HepG2 (cell line): ENCODE measurements around the gene ZDHHC14. TPM values are rescaled to one million over a fixed set of nuclear protein-coding genes. Genes with fewer than 3 reads are reported as not detected.

Experiments used
- ARID5B ChIP-seq: IDR thresholded peaks from 2 replicates; pipeline ENCODE4 v1.4.0; 2020; ENCODE audit warnings: mild to moderate bottlenecking, missing genetic modification reagents
- BATF2 ChIP-seq: sonication (generic); formaldehyde crosslinking; IDR thresholded peaks from 2 replicates; pipeline ENCODE4 v1.8.0; 2022; ENCODE audit warnings: mild to moderate bottlenecking, missing genetic modification reagents, moderate library complexity
- CREM ChIP-seq, 2 experiments: sonication (generic) in 1 of 2; formaldehyde crosslinking in 1 of 2; IDR thresholded peaks; 2 replicates each; pipeline versions ENCODE4 v1.4.0 to v1.6.1; 2016 to 2020; ENCODE audit warnings: antibody characterized with exemption in 1 of 2, mild to moderate bottlenecking in 1 of 2, missing genetic modification reagents in 1 of 2
- MTA3 ChIP-seq: sonication (generic); formaldehyde crosslinking; IDR thresholded peaks from 2 replicates; pipeline ENCODE4 v1.4.0; 2020; ENCODE audit warnings: missing genetic modification reagents
- NPAS2 ChIP-seq: sonication (generic); formaldehyde crosslinking; IDR thresholded peaks from 2 replicates; pipeline ENCODE4 v1.8.0; 2022; ENCODE audit warnings: mild to moderate bottlenecking, missing genetic modification reagents, borderline replicate concordance
- PATZ1 ChIP-seq: sonication (generic); formaldehyde crosslinking; IDR thresholded peaks from 2 replicates; pipeline ENCODE4 v1.4.0; 2020; ENCODE audit warnings: missing genetic modification reagents
- SALL2 ChIP-seq: sonication (generic); formaldehyde crosslinking; IDR thresholded peaks from 2 replicates; pipeline ENCODE4 v1.8.1; 2023; ENCODE audit warnings: mild to moderate bottlenecking, missing genetic modification reagents, inconsistent platforms
- ZBTB1 ChIP-seq: sonication (generic); formaldehyde crosslinking; IDR thresholded peaks from 2 replicates; pipeline ENCODE4 v1.4.0; 2020; ENCODE audit warnings: missing genetic modification reagents, borderline replicate concordance
- ZFP37 ChIP-seq: sonication (generic); formaldehyde crosslinking; IDR thresholded peaks from 2 replicates; pipeline ENCODE4 v1.4.0; 2020; ENCODE audit warnings: missing genetic modification reagents, borderline replicate concordance
- ZFP91 ChIP-seq: sonication (generic); formaldehyde crosslinking; IDR thresholded peaks from 2 replicates; pipeline ENCODE4 v1.9.0; 2022; ENCODE audit warnings: missing genetic modification reagents, mild to moderate bottlenecking, borderline replicate concordance
- ZFYVE20 ChIP-seq: sonication (generic); formaldehyde crosslinking; IDR thresholded peaks from 2 replicates; pipeline ENCODE4 v1.8.0; 2023; ENCODE audit warnings: low read depth, mild to moderate bottlenecking, moderate library complexity, missing genetic modification reagents, borderline replicate concordance
- ZMYM2 ChIP-seq: sonication (generic); formaldehyde crosslinking; IDR thresholded peaks from 2 replicates; pipeline ENCODE4 v1.8.0; 2022; ENCODE audit warnings: mild to moderate bottlenecking, missing genetic modification reagents
- ZNF143 ChIP-seq: sonication (generic); formaldehyde crosslinking; IDR thresholded peaks from 2 replicates; pipeline ENCODE4 v1.4.0; 2020; ENCODE audit warnings: missing genetic modification reagents
- ZNF431 ChIP-seq: sonication (generic); formaldehyde crosslinking; IDR thresholded peaks from 2 replicates; pipeline ENCODE4 v1.9.0; 2022; ENCODE audit warnings: missing genetic modification reagents, low read depth, mild to moderate bottlenecking, borderline replicate concordance
- ZNF503 ChIP-seq: sonication (generic); formaldehyde crosslinking; IDR thresholded peaks from 2 replicates; pipeline ENCODE4 v1.4.0; 2020; ENCODE audit warnings: missing genetic modification reagents
- ZSCAN12 ChIP-seq: sonication (generic); formaldehyde crosslinking; IDR thresholded peaks from 2 replicates; pipeline ENCODE4 v1.9.0; 2021; ENCODE audit warnings: mild to moderate bottlenecking, missing genetic modification reagents
- polyA plus RNA-seq, 8 experiments: library from polyadenylated mRNA; depleted of rRNA in 3 of 8; stranded (reverse) in 7 of 8; unstranded in 1 of 8; fragments of >200 nt; fragmentation: Illumina TruSeq in 4 of 8; extraction: Trizol in 4 of 8; gene quantifications; 2 replicates each; pipeline versions ENCODE4 v1.2.1 to v1.2.3, GENCODE V29; 2011 to 2016; ENCODE audit warnings: low read depth in 4 of 8, missing spikeins in 1 of 8, mixed read lengths in 1 of 8; ENCODE audit not compliant: insufficient read depth in 1 of 8
- total RNA-seq, 5 experiments: library from RNA; depleted of rRNA; stranded (reverse); fragments of >200 nt; fragmentation: Illumina TruSeq; extraction: Trizol; gene quantifications; 2 replicates each; pipeline ENCODE4 v1.2.3, GENCODE V29; 2016; ENCODE audit warnings: low read depth in 1 of 5
- TF ChIP-seq, protein P1 (sequence below): IDR thresholded peaks from 2 replicates; pipeline ENCODE4 v1.6.1; 2016; ENCODE audit warnings: control low read depth

The ZDHHC14 gene
- total and polyA plus RNA-seq, 2 of the 13 experiments (the other 11 are each of a cell fraction or from before 2014, with no cell fraction given), result 3.7 to 9.5 TPM

DNA sequence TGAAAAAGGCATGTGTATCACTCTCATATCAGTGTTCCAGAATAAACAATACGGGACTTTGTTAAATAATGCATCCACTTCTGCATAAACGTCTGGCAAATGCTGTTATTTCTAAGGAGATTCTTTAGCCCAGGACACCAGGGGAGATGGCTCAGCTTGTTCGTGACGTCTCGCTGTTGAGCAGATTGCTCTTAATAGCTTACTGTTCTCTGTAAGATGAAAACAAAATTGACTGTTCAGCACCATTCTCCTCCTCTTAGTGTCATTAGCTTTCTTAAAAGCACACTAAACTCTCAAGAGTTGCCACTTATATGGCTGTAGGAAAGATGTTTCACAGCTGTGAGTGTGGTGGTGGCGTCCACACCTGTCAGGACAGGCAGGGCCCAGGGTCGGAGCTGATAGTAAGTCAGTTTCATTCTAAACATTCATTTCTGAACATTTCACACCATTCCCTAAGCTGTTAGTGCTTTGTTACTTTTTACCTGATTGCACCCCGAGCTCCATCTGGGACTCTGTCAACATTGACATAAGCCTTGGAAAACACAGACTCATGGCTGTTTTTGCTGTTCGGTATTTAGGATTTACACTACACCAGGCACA lies 132.1 kb downstream of the ZDHHC14 start (continued):
- TF ChIP-seq PATZ1 (peak; percentile 72; the same call in 1 of the 2 replicates), ZNF431 (CRISPR knock-in tag) (0 out of 2 replicates have a peak, but pooled peaks have one; percentile 14), ZNF503 (CRISPR knock-in tag) (peak; percentile 71; the same call in 1 of the 2 replicates), ZSCAN12 (0 out of 2 replicates have a peak, but pooled peaks have one; percentile 44), ZFP37 (CRISPR knock-in tag) (no peak), MTA3 (no peak), ZMYM2 (CRISPR knock-in tag) (no peak), SALL2 (CRISPR knock-in tag) (no peak), ZBTB1 (CRISPR knock-in tag) (no peak), ARID5B (peak; percentile 95), BATF2 (CRISPR knock-in tag) (no peak), NPAS2 (CRISPR knock-in tag) (no peak), ZNF143 (no peak), ZFP91 (CRISPR knock-in tag) (no peak), CREM (IDR thresholded peaks at IDR 0.05) (peak; percentile 58), CREM (CRISPR knock-in tag; IDR thresholded peaks at IDR 0.05) (no peak), ZFYVE20 (no peak)
- TF ChIP-seq, protein P1, sequence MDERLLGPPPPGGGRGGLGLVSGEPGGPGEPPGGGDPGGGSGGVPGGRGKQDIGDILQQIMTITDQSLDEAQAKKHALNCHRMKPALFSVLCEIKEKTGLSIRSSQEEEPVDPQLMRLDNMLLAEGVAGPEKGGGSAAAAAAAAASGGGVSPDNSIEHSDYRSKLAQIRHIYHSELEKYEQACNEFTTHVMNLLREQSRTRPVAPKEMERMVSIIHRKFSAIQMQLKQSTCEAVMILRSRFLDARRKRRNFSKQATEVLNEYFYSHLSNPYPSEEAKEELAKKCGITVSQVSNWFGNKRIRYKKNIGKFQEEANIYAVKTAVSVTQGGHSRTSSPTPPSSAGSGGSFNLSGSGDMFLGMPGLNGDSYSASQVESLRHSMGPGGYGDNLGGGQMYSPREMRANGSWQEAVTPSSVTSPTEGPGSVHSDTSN (CRISPR knock-in tag), result no peak
